Amniotic epithelial cell (primary cell): Measurements from ENCODE around the gene MYO6.

Source experiments
- DNase-seq: peaks from one replicate; pipeline ENCODE4 v3.0.0-alpha.2; 2010; ENCODE audit warnings: low read depth

Gene MYO6

GRCh38 chr6:75766387-75766786, 17.3 kb downstream of the MYO6 start:
- DNase-seq: no peak

GRCh38 chr6:75770844-75771243, 21.8 kb downstream of the MYO6 start:
- DNase-seq: no peak

- DNase-seq: peak; percentile 59
These were observed 26.2 kb downstream of the MYO6 start for GRCh38 chr6:75775219-75775618.

DNA sequence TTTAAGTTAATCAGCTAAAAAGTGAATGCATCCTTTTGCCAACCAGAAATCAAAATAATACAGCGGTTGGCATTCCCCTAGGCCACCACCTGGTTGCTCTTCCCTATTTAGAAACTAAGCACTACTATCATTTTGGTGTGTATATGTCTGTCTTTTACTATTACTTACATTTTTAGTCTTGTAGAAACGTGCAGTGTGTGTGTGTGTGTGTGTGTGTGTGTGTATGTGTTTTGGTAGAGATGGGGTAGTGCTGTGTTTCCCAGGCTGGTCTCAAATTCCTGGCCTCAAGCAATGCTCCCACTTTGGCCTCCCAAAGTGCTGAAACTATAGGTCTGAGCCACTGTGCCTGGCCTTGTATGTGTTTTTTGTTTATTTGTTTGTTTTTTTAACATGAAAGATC, 27.4 kb downstream of the MYO6 start:
- DNase-seq: no peak

GRCh38 chr6:75778757-75779156, 29.7 kb downstream of the MYO6 start:
- DNase-seq: no peak

GRCh38 chr6:75786152-75786551, 37.1 kb downstream of the MYO6 start:
- DNase-seq: no peak

DNA sequence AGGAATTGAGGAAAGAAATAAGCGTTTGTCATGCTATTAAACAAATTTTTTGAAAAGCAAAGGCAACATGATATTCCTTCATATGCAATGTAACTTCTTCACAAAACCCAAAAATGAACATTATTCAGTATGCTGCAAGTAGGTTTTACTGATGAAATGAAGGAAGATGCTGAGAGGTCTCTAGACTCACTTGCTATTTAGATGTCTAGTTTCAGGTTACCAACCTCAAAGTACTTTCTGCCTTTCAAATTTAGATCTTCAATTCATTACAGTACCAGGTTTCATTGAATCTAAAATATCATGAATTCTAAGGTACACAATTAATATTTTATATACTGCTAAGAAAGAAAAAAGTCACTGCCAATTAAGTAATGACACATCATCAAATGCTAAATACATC, 39.9 kb downstream of the MYO6 start:
- no peak for DNase-seq

DNA sequence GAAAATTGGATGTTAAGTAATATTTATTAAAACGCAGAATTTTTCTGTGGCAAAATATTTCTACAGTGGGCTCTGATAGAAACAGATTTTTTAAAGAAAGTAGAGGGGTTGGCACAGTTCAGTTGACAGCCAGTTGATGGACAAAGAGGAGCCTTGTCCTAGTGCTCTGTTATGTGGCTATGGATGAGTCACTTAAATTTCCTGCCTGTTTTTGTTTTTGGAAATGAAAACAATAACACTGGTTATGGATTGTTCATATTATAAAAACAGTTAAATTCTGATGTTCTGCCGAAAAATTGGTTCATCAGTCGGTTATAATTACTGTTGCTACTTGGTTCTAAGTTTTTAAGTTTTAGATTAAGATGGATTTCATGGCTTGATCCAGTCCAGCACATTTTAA, 42.8 kb downstream of the MYO6 start:
- no peak for DNase-seq

GRCh38 chr6:75794351-75794846, 45.4 kb downstream of the MYO6 start:
- DNase-seq: no peak

GRCh38 chr6:75794954-75795739, 46.1 kb downstream of the MYO6 start:
- DNase-seq: no peak

GRCh38 chr6:75796723-75797122, 47.7 kb downstream of the MYO6 start:
- DNase-seq: no peak

- no peak for DNase-seq
These were observed 51.1 kb downstream of the MYO6 start for GRCh38 chr6:75800133-75800532.

GRCh38 chr6:75800708-75801505, 51.9 kb downstream of the MYO6 start:
- no peak for DNase-seq

DNA sequence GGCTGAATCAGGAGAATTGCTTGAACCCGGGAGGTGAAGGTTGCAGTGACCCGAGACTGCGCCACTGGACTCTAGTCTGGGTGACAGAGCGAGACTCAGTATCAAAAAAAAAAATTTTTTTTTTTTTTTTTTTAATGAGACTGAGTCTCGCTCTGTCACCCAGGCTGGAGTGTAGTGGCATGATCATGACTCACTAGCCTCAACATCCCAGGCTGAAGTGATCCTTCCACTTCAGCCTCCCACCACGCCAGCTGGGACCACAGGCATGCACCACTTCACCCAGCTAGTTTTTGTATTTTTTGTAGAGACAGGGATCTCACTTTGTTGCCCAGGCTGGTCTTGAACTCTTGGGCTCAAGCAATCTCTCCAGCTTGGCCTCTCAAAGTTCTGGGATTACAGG, 53.3 kb downstream of the MYO6 start:
- peak; percentile 15 for DNase-seq

GRCh38 chr6:75808507-75808906, 59.5 kb downstream of the MYO6 start:
- no peak for DNase-seq

- no peak for DNase-seq
These were observed 63.5 kb downstream of the MYO6 start for GRCh38 chr6:75812560-75812959.

- DNase-seq: no peak
These were observed 64.6 kb downstream of the MYO6 start for GRCh38 chr6:75813476-75814250.

- no peak for DNase-seq
These were observed 66.7 kb downstream of the MYO6 start for GRCh38 chr6:75815756-75816155.

- DNase-seq: peak; percentile 12
These were observed 69.2 kb downstream of the MYO6 start for GRCh38 chr6:75818098-75818855.

- DNase-seq: no peak
These were observed 70.9 kb downstream of the MYO6 start for GRCh38 chr6:75819776-75820487.

GRCh38 chr6:75824160-75824559, 75.1 kb downstream of the MYO6 start:
- DNase-seq: no peak
